GM12878 (cell line): ENCODE results near the gene PARP8. TPM values are rescaled to one million over a fixed set of nuclear protein-coding genes. Genes with fewer than 3 reads are reported as not detected.

ENCODE experiments used
- ATAC-seq: fragments of 200-7000 bp; cut with Tn5 transposase; 3 replicates; pipeline ENCODE4 v1.9.1; 2020; ENCODE audit warnings: mild to moderate bottlenecking, moderate library complexity
- BruUV-seq: library from RNA; stranded (reverse); fragments of 400-500 nt; replicated peaks from 2 replicates; lab custom pipeline; 2021; lab: Mats Ljungman, UMichigan
- CTCF ChIA-PET: fragments of 300-600 bp; sonication (Branson Sonifier 250); formaldehyde crosslinking; extraction: SDS; loops from one replicate; lab custom pipeline; 2021; ENCODE audit warnings: inconsistent platforms; lab: Yijun Ruan, JAX
- POLR2A ChIA-PET: fragments of 350-600 bp; formaldehyde crosslinking; extraction: SDS; loops from one replicate; lab custom pipeline; 2021; ENCODE audit warnings: inconsistent platforms; lab: Charles Lee
- RAD21 ChIA-PET: fragments of 300-600 bp; sonication (Branson Sonifier 250); formaldehyde crosslinking; loops from one replicate; lab custom pipeline; 2023; ENCODE audit warnings: antibody characterized with exemption; ENCODE audit not compliant: unreplicated experiment; lab: Charles Lee
- SMC1A ChIA-PET: fragments of 300-600 bp; sonication (Branson Sonifier 250); formaldehyde crosslinking; loops from one replicate; lab custom pipeline; 2023; ENCODE audit not compliant: unreplicated experiment, uncharacterized antibody; lab: Charles Lee
- DNase-seq: peaks from one replicate; pipeline ENCODE4 v3.0.0-alpha.2; 2011; ENCODE audit warnings: low read depth, low spot score
- FAIRE-seq: peaks from 3 replicates; lab custom pipeline; 2011; peaks lifted over from hg19 to GRCh38; lab: Jason Lieb, UNC
- H2AFZ ChIP-seq: 2 replicates; pipeline ENCODE4 v1.6.0; 2011; ENCODE audit warnings: low read depth, low read length, control low read depth; ENCODE audit not compliant: control insufficient read depth
- H3K27ac ChIP-seq: 2 replicates; pipeline ENCODE4 v1.5.1; 2011; ENCODE audit warnings: control low read depth; ENCODE audit not compliant: control insufficient read depth, insufficient read depth
- H3K27me3 ChIP-seq, 2 experiments: replicated peaks in 1 of 2; 2 replicates each; pipeline versions ENCODE4 v1.6.0 to v1.6.1; 2011; ENCODE audit warnings: low read length in 1 of 2; ENCODE audit not compliant: control insufficient read depth in 2 of 2, insufficient read depth in 2 of 2
- H3K36me3 ChIP-seq, 2 experiments: 2 replicates each; pipeline ENCODE4 v1.5.1; 2011; ENCODE audit warnings: low read length in 1 of 2; ENCODE audit not compliant: control insufficient read depth in 2 of 2, insufficient read depth in 2 of 2
- H3K4me1 ChIP-seq: 2 replicates; pipeline ENCODE4 v1.6.1; 2011; ENCODE audit warnings: mild to moderate bottlenecking, low read length, moderate library complexity, mixed read lengths; ENCODE audit not compliant: control insufficient read depth, insufficient read depth
- H3K4me2 ChIP-seq: 2 replicates; pipeline ENCODE4 v1.6.0; 2011; ENCODE audit warnings: control low read depth; ENCODE audit not compliant: control insufficient read depth, insufficient read depth
- H3K4me3 ChIP-seq: fragments of 200-600 bp; sonication (generic); 2 replicates; pipeline ENCODE4 v1.5.1; 2016
- H3K79me2 ChIP-seq: 2 replicates; pipeline ENCODE4 v1.6.0; 2011; ENCODE audit warnings: low read length; ENCODE audit not compliant: control insufficient read depth, insufficient read depth
- H3K9ac ChIP-seq: 2 replicates; pipeline ENCODE4 v1.8.0; 2011; ENCODE audit warnings: low read length, control low read depth, mixed read lengths; ENCODE audit not compliant: control insufficient read depth, insufficient read depth
- H3K9me3 ChIP-seq: replicated peaks from 3 replicates; pipeline ENCODE4 v1.5.1; 2011; ENCODE audit warnings: mild to moderate bottlenecking, low read length; ENCODE audit not compliant: control insufficient read depth, insufficient read depth
- H4K20me1 ChIP-seq: 2 replicates; pipeline ENCODE4 v1.6.0; 2011; ENCODE audit not compliant: control insufficient read depth, insufficient read depth
- BACH1 ChIP-seq: fragments of 450-650 bp; IDR thresholded peaks from 2 replicates; pipeline ENCODE4 v1.6.1; 2017; ENCODE audit warnings: mild to moderate bottlenecking, borderline replicate concordance
- CEBPB ChIP-seq, 2 experiments: fragments of 150-350 bp in 1 of 2; IDR thresholded peaks; 2 replicates each; pipeline ENCODE4 v1.6.1; 2012 to 2014; ENCODE audit warnings: low read depth in 2 of 2, low read length in 2 of 2, borderline replicate concordance in 1 of 2, inconsistent platforms in 1 of 2
- CREB1 ChIP-seq: IDR thresholded peaks from 2 replicates; pipeline ENCODE4 v1.6.1; 2012; ENCODE audit warnings: low read depth, mild to moderate bottlenecking, inconsistent platforms
- EGR1 ChIP-seq, 2 experiments: IDR thresholded peaks; 1 replicate in 1 of 2; 2 replicates in 1 of 2; pipeline ENCODE4 v1.6.1; 2011 to 2012; ENCODE audit warnings: low read depth in 2 of 2, low read length in 2 of 2, borderline replicate concordance in 1 of 2, mild to moderate bottlenecking in 1 of 2, moderate library complexity in 1 of 2
- GABPA ChIP-seq: IDR thresholded peaks from 2 replicates; pipeline ENCODE4 v1.6.1; 2014; ENCODE audit warnings: antibody characterized with exemption, low read depth, mild to moderate bottlenecking, inconsistent platforms
- HSF1 ChIP-seq: fragments of 150-350 bp; IDR thresholded peaks from 2 replicates; pipeline ENCODE4 v1.6.1; 2014; ENCODE audit warnings: mild to moderate bottlenecking, low read depth, low read length
- MEF2A ChIP-seq: IDR thresholded peaks from 2 replicates; pipeline ENCODE4 v1.6.1; 2011; ENCODE audit warnings: low read depth, mild to moderate bottlenecking, low read length, moderate library complexity; ENCODE audit not compliant: insufficient read depth
- NR2C1 ChIP-seq: fragments of 450-650 bp; IDR thresholded peaks from 2 replicates; pipeline ENCODE4 v1.6.1; 2017; ENCODE audit warnings: antibody characterized with exemption, mild to moderate bottlenecking, moderate library complexity
- SMARCA5 ChIP-seq: fragments of 450-650 bp; IDR thresholded peaks from 2 replicates; pipeline ENCODE4 v1.6.1; 2017; ENCODE audit warnings: mild to moderate bottlenecking
- ZNF24 ChIP-seq: fragments of 450-650 bp; IDR thresholded peaks from 2 replicates; pipeline ENCODE4 v1.6.1; 2017; ENCODE audit warnings: antibody characterized with exemption, mild to moderate bottlenecking
- ZNF622 ChIP-seq: fragments of 450-650 bp; IDR thresholded peaks from 2 replicates; pipeline ENCODE4 v1.6.1; 2017; ENCODE audit warnings: mild to moderate bottlenecking, inconsistent platforms
- WGBS: methylation state at CpG from one replicate; pipeline ENCODE4 v1.1.6; 2016; ENCODE audit warnings: low lambda C conversion rate; ENCODE audit not compliant: insufficient replicate concordance, insufficient coverage; ENCODE audit errors: missing lambda C conversion rate; 5-methylcytosine and 5-hydroxymethylcytosine counted together
- in situ Hi-C: fragments of 300-500 bp; cut with MboI; formaldehyde crosslinking; loops from 9 replicates; pipeline ENCODE4 v1.14.3; 2018; ENCODE audit warnings: mixed read lengths
- intact Hi-C: fragments of 100-400 bp; cut with micrococcal nuclease; formaldehyde crosslinking; loops from one replicate; pipeline ENCODE4 v1.14.2; 2022; ENCODE audit not compliant: unreplicated experiment
- polyA plus RNA-seq, 11 experiments: library from polyadenylated mRNA; depleted of rRNA in 4 of 11; unstranded in 6 of 11; stranded (reverse) in 5 of 11; fragments of >200 nt; fragmentation: Nextera tagmentation in 4 of 11; fragmentation: Illumina TruSeq in 1 of 11; extraction: Ambion mirVana in 4 of 11; extraction: Trizol in 1 of 11; gene quantifications; 1 replicate in 1 of 11; 2 replicates in 10 of 11; pipeline versions ENCODE4 v1.2.1 to v1.2.3, GENCODE V29; 2011 to 2016; ENCODE audit warnings: inconsistent platforms in 2 of 11, missing spikeins in 2 of 11, low read depth in 1 of 11
- total RNA-seq, 4 experiments: library from RNA; depleted of rRNA in 3 of 4; stranded (reverse); fragments of >200 nt in 3 of 4; fragmentation: Illumina TruSeq in 1 of 4; extraction: Trizol in 1 of 4; gene quantifications; 2 replicates each; pipeline versions ENCODE4 v1.2.1 to v1.2.3, GENCODE V29; 2013 to 2021
- TF ChIP-seq, protein P1 (sequence below): fragments of 450-650 bp; IDR thresholded peaks from 2 replicates; pipeline ENCODE4 v1.6.1; 2017; ENCODE audit warnings: mild to moderate bottlenecking, low read depth, inconsistent platforms; ENCODE audit not compliant: poor library complexity, severe bottlenecking
- TF ChIP-seq, protein P2 (sequence below), 3 experiments: IDR thresholded peaks in 2 of 3; conservative IDR thresholded peaks in 1 of 3; 2 replicates each; pipeline ENCODE4 v1.5.1; 2011; ENCODE audit warnings: low read depth in 3 of 3, low read length in 3 of 3, mild to moderate bottlenecking in 3 of 3, control low read depth in 2 of 3, moderate library complexity in 2 of 3, inconsistent platforms in 1 of 3, mixed read lengths in 1 of 3; ENCODE audit not compliant: control insufficient read depth in 2 of 3, insufficient read depth in 1 of 3; ENCODE audit errors: extremely low read depth in 1 of 3
- TF ChIP-seq, protein P3 (sequence below): fragments of 450-650 bp; IDR thresholded peaks from 2 replicates; pipeline ENCODE4 v1.6.1; 2017; ENCODE audit warnings: mild to moderate bottlenecking, moderate library complexity

PARP8 gene
- total and polyA plus RNA-seq, 10 of the 15 experiments (the other 5 are each of a cell fraction or from before 2014, with no cell fraction given), result 9.1 to 65.2 (median 20.6) TPM

DNA sequence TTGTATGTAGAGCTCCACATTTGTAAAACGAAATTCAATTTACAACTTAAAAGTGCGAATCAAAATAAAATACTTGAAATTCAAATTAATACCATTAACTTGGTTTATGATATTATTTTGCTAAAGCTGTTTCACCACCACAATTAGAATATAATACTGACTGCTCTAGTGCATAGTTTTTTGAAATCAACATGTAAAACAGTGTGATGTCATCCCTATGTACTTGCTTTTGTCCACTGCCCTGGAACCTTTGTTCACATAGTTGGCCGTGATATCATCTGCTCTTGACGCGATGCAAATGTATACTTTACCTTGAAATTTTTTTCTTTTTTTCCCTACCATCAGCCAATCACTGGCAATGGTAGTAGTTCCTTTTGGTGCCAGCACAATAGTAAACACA lies 125.4 kb downstream of the PARP8 start:
- ChIA-PET RAD21 (no interaction called here), SMC1A (no interaction called here), CTCF (no interaction called here), POLR2A (no interaction called here)
- no peak for DNase-seq
- H3K9me3 ChIP-seq, result no peaks in the 10 kb centered on the region
- no peak overlapping the region for H3K27ac ChIP-seq
- no peak overlapping the region for H3K4me3 ChIP-seq
- H3K4me1 ChIP-seq, result no peaks in the 10 kb centered on the region
- no peak overlapping the region for H3K4me2 ChIP-seq
- no peak overlapping the region for H2AFZ ChIP-seq
- in situ Hi-C loops (no loop called here), intact Hi-C loops (no loop called here)
- peaks cover 4 to 10% of the 10 kb centered on the region in 2 experiments; a peak in 3 of 4 replicates for H3K36me3 ChIP-seq
- FAIRE-seq, result no peak
- no peaks in the 10 kb centered on the region for H3K27me3 ChIP-seq
- 97% methylated on average over 5 of the region's 5 CpGs for whole genome bisulfite sequencing
- H3K9ac ChIP-seq, result no peak overlapping the region
- no peak for ATAC-seq
- H3K79me2 ChIP-seq, result no peaks in the 10 kb centered on the region
- no peaks in the 10 kb centered on the region for H4K20me1 ChIP-seq
- no TSS peak for BruUV-seq
- TF ChIP-seq, protein P1, sequence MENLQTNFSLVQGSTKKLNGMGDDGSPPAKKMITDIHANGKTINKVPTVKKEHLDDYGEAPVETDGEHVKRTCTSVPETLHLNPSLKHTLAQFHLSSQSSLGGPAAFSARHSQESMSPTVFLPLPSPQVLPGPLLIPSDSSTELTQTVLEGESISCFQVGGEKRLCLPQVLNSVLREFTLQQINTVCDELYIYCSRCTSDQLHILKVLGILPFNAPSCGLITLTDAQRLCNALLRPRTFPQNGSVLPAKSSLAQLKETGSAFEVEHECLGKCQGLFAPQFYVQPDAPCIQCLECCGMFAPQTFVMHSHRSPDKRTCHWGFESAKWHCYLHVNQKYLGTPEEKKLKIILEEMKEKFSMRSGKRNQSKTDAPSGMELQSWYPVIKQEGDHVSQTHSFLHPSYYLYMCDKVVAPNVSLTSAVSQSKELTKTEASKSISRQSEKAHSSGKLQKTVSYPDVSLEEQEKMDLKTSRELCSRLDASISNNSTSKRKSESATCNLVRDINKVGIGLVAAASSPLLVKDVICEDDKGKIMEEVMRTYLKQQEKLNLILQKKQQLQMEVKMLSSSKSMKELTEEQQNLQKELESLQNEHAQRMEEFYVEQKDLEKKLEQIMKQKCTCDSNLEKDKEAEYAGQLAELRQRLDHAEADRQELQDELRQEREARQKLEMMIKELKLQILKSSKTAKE, result no peak
- TF ChIP-seq EGR1 (IDR thresholded peaks at IDR 0.05; ENCODE audit: borderline replicate concordance in 1 of 2, low read depth in 2 of 2, low read length in 2 of 2) (no peak), CEBPB (IDR thresholded peaks at IDR 0.05; ENCODE audit: borderline replicate concordance in 1 of 2, low read depth in 2 of 2, low read length in 2 of 2) (no peak), ZNF24 (no peak), ZNF622 (no peak), CREB1 (no peak), MEF2A (no peak), BACH1 (no peak), SMARCA5 (no peak), GABPA (no peak), NR2C1 (no peak), HSF1 (no peak)
- TF ChIP-seq, protein P2, sequence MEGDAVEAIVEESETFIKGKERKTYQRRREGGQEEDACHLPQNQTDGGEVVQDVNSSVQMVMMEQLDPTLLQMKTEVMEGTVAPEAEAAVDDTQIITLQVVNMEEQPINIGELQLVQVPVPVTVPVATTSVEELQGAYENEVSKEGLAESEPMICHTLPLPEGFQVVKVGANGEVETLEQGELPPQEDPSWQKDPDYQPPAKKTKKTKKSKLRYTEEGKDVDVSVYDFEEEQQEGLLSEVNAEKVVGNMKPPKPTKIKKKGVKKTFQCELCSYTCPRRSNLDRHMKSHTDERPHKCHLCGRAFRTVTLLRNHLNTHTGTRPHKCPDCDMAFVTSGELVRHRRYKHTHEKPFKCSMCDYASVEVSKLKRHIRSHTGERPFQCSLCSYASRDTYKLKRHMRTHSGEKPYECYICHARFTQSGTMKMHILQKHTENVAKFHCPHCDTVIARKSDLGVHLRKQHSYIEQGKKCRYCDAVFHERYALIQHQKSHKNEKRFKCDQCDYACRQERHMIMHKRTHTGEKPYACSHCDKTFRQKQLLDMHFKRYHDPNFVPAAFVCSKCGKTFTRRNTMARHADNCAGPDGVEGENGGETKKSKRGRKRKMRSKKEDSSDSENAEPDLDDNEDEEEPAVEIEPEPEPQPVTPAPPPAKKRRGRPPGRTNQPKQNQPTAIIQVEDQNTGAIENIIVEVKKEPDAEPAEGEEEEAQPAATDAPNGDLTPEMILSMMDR (IDR thresholded peaks at IDR 0.05 in 2 of 3, conservative IDR thresholded peaks at IDR 0.05 in 1 of 3; ENCODE audit: control insufficient read depth in 2 of 3, extremely low read depth in 1 of 3, insufficient read depth in 1 of 3, low read depth in 3 of 3, low read length in 3 of 3), result no peak
- TF ChIP-seq, protein P3, sequence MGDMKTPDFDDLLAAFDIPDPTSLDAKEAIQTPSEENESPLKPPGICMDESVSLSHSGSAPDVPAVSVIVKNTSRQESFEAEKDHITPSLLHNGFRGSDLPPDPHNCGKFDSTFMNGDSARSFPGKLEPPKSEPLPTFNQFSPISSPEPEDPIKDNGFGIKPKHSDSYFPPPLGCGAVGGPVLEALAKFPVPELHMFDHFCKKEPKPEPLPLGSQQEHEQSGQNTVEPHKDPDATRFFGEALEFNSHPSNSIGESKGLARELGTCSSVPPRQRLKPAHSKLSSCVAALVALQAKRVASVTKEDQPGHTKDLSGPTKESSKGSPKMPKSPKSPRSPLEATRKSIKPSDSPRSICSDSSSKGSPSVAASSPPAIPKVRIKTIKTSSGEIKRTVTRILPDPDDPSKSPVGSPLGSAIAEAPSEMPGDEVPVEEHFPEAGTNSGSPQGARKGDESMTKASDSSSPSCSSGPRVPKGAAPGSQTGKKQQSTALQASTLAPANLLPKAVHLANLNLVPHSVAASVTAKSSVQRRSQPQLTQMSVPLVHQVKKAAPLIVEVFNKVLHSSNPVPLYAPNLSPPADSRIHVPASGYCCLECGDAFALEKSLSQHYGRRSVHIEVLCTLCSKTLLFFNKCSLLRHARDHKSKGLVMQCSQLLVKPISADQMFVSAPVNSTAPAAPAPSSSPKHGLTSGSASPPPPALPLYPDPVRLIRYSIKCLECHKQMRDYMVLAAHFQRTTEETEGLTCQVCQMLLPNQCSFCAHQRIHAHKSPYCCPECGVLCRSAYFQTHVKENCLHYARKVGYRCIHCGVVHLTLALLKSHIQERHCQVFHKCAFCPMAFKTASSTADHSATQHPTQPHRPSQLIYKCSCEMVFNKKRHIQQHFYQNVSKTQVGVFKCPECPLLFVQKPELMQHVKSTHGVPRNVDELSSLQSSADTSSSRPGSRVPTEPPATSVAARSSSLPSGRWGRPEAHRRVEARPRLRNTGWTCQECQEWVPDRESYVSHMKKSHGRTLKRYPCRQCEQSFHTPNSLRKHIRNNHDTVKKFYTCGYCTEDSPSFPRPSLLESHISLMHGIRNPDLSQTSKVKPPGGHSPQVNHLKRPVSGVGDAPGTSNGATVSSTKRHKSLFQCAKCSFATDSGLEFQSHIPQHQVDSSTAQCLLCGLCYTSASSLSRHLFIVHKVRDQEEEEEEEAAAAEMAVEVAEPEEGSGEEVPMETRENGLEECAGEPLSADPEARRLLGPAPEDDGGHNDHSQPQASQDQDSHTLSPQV, result no peak
